ENCODE data around the gene YARS2.
"Not testable (repeated sequence)": the region's sequence is repeated elsewhere in the genome, so short reads cannot be mapped to it uniquely, and the experiment has no call there.

DNA sequence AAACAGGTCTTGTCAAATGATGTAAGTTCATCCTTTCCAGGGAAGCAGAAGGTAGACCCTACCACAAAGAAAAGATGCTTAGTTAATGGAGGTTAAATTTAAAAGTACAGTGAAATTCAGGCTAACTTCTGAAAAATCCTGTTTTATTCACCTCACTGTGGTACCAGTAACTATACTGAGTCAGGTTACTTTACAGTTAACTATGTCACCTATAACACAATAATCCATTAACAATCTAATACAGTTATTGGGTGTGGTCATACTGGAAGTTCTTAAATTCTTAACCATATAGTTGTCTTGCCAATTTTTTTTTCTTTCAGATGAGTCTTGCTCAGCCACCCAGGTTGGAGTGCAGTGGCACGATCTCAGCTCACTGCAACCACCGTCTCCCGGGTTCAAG, 30.4 kb downstream of the YARS2 start:
- TF ChIP-seq, protein P1, sequence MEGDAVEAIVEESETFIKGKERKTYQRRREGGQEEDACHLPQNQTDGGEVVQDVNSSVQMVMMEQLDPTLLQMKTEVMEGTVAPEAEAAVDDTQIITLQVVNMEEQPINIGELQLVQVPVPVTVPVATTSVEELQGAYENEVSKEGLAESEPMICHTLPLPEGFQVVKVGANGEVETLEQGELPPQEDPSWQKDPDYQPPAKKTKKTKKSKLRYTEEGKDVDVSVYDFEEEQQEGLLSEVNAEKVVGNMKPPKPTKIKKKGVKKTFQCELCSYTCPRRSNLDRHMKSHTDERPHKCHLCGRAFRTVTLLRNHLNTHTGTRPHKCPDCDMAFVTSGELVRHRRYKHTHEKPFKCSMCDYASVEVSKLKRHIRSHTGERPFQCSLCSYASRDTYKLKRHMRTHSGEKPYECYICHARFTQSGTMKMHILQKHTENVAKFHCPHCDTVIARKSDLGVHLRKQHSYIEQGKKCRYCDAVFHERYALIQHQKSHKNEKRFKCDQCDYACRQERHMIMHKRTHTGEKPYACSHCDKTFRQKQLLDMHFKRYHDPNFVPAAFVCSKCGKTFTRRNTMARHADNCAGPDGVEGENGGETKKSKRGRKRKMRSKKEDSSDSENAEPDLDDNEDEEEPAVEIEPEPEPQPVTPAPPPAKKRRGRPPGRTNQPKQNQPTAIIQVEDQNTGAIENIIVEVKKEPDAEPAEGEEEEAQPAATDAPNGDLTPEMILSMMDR (IDR thresholded peaks at IDR 0.05) = not testable (repeated sequence)
- TF ChIP-seq POLR2A (IDR thresholded peaks at IDR 0.05) = not testable (repeated sequence)
